PC-3 (cell line): Measurements from ENCODE around the gene RNF17.

Experiments
- CTCF ChIP-seq: fragments of 300-600 bp; sonication (generic); conservative IDR thresholded peaks from 2 replicates; pipeline ENCODE4 v1.5.1; 2017; ENCODE audit warnings: antibody characterized with exemption, low read depth, mild to moderate bottlenecking, low read length
- EZH2 ChIP-seq: fragments of 300-600 bp; sonication (generic); IDR thresholded peaks from one replicate; pipeline ENCODE4 v1.6.1; 2017; ENCODE audit warnings: antibody characterized with exemption, mild to moderate bottlenecking, low read length; ENCODE audit not compliant: unreplicated experiment
- EZH2phosphoT487 ChIP-seq: fragments of 300-600 bp; sonication (generic); IDR thresholded peaks from 2 replicates; pipeline ENCODE4 v1.6.1; 2018; ENCODE audit warnings: mild to moderate bottlenecking, antibody characterized with exemption, low read length, borderline replicate concordance

- TF ChIP-seq EZH2: no peak
- TF ChIP-seq CTCF: no peak
- TF ChIP-seq EZH2phosphoT487: no peak
Observed at GRCh38 chr13:24822640-24823039, 58.7 kb downstream of the RNF17 start.
